Neural cell (in vitro differentiated cells): ENCODE results near the gene PRSS58.

Experiments
- EZH2 ChIP-seq: fragments of 200-600, 300-800 bp; shearing (Covaris generic), sonication (generic); IDR thresholded peaks from 2 replicates; pipeline ENCODE4 v1.6.1; 2014; ENCODE audit warnings: antibody characterized with exemption, low read length, borderline replicate concordance, mild to moderate bottlenecking; ENCODE audit not compliant: insufficient read depth, poor library complexity, severe bottlenecking
- POLR2AphosphoS5 ChIP-seq: IDR thresholded peaks from 2 replicates; pipeline ENCODE4 v1.6.1; 2012

DNA sequence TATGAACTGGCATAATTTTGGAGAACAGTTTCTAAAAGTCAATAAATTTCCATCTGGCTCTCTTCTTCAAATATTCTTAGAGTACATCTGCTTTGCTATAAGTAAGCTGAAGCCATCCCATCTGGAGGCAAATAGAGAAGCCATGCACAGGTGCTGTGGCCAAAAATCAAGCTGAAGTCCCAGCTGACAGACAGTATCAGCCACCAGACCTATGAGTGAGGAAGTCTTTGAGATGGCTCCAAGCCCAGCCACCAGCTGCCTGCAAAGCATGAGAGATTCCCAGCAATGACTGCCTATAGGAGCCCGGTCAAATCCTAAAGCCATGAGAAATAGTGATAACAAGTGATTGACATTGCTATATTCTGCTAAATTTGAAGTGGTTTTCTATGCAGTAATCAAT, 21.7 kb upstream of the PRSS58 start:
- TF ChIP-seq EZH2 = no peak
- TF ChIP-seq POLR2AphosphoS5 = no peak
